ENCODE data around the gene SERPINA6.
"Not testable (repeated sequence)": the region's sequence is repeated elsewhere in the genome, so short reads cannot be mapped to it uniquely, and the experiment has no call there.

Gene SERPINA6, protein sequence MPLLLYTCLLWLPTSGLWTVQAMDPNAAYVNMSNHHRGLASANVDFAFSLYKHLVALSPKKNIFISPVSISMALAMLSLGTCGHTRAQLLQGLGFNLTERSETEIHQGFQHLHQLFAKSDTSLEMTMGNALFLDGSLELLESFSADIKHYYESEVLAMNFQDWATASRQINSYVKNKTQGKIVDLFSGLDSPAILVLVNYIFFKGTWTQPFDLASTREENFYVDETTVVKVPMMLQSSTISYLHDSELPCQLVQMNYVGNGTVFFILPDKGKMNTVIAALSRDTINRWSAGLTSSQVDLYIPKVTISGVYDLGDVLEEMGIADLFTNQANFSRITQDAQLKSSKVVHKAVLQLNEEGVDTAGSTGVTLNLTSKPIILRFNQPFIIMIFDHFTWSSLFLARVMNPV

DNA sequence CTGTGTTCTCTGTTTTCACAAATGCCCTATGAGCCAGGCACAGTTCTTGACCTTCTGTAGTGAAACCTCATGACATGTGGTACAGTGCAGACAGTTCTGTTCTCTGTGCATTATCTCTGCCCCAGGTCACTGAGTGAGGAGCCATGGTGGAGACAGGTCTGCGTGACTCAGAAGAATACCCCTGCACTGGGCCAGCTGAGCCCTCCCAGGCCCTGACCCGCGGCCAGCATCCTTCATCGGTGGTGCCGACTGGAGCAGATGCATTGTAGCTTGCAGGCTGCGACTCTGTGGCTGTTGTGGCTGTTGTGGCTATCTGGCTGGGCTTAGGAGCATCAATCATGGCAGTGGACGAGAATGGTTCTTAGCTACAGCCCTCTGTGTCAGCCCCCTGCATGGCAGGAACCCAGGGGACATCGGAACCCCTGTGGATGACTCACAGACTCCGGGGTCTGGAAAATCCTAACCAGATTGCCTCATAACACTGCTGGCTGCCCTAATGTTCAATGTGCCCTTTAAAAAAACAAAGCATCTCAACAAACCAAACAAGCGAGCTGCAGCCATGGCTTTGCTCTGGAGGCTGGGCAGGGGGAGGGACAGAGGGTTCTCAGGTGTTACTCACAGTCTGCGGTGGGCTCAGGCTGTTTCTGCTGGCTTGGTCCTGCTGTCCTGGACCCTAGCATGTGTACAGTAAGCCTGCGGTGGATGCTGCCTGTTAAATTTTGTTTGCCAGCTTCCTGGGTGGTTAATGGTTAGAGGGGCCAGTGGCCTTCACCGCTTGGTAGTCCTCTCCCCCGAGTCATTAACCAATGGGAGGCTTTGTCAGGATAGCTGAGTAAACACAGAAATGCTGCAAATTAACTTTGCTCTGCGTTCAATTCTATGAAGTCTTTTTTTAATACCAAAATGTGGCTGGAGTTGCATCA is at the start of gene SERPINA6:
SERPINA6 (minus strand) TSS at position 689 of the 923 bp plus-strand sequence. CDS start 8,688 bp downstream, outside the sequence.
- no peak for DNase-seq

DNA sequence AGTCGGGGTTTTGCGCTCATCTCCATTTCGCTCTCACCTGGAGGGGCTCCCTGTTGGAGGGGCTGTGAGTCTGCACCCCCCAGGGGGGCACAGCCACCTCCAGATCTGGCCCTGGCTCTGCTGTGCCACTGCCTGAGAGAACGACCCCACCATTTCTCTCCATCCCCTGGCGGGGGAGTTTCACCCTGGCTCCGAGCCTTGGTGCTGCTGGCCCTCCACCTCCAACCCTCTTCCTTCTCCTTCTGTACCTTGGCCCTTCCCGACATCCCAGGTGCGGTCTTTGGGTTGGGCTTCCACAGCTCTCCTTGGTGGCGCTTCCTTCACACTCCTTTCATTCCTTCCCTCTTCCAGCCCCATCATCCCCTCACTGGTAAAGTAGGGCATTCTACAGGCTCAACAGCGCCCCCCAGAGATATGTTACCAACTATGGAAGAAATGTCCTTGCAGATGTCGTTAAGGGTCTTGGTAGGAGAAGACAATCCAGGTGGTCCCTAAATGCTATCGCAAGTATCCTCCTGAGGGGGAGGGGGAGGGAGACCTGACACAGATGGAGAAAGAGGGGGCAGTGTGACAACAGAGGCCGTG is 49.0 kb upstream of the SERPINA6 start:
- no peak for DNase-seq

DNA sequence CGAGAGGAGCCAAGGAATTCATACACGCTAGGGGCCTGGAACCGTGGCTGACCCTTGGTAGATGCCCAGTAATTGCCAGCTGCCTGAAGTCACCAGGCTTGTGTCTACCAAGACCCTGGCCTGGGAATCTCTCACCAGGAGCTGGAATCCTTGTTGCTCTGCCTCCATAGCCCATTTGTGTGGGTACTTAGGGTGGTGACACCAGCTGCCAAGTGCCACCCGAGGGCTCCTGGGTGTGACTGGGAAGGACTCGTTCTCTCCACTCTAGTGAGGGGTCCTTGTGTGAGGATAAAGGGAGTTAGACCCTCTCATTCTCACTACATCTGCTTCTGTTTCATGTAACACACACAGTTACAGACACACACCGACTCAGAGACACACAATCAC is 47.4 kb upstream of the SERPINA6 start:
- DNase-seq, result no peak

DNA sequence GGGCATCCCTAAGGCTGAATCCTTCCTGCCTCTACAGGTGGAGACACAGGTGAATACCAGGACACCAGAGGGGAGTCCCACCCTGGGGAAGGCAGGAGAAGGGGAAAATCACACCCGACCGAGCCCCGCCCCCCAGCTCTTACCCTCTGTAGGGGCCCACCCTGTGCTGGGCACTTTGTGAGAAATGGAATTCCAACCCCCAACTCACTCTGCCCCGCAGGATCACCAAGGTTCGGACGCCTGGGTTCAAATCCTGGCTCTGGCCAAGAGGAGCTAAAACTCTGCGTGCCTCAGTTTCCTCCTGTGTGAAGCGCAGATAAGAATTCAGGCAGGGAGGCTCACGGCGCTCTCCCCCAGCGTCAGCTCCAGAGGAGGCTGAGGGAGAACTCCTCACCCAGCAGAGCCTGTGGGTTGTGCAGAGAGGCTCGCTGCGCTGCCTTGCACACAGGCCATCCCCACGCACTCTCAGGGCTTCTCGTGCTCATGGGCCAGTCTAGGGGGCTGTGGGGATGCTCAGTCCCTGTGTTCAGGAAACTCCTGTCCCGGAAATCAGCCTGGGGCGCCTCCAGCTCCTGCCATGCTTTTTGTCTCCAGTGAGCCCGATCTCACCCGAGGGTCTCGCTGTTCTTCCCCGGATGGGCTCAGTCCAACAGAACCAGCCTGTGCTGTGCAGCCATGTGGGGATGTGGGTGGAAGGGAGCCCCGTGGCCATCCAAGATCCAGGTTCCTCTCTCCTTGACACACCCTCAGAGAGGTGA is 46.8 kb upstream of the SERPINA6 start:
- not testable (repeated sequence) for DNase-seq

DNA sequence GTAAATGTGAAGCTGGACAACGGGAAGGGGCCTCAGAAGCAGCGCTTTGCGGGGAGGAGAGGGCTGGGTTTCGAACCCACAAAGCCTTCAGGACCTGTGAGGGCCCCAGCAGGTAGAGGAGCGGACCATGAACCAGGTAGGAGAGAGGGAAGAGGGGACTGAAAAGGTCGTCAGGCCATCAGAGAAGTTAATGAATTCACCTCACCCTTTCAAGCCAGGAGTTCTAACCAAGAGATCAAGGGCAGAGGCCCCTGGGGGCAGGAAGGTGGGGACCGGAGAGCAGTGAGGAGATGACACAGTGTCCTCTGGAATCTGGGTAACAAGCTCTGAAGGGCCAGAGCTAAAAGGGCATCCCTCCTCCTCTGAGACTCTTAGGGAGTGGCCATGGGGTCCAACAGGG is 45.8 kb upstream of the SERPINA6 start:
- no peak for DNase-seq

DNA sequence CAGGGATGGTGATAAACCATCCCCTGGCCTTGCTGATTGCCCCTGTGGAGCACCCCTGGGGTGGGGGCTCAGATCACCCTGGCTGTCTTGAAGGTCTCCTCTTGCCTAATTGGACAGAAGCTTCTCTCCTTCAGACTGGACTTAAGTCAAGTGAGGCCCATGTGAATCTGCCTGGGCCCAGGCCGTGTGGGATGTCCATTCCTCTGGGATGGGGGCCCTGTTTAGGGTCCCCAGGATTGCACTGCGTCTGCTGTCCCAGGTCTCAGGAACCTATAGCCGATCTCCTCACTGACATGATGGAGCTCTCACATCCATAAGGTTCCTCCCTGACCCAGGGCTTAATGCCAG is 45.1 kb upstream of the SERPINA6 start:
- DNase-seq, result no peak

DNA sequence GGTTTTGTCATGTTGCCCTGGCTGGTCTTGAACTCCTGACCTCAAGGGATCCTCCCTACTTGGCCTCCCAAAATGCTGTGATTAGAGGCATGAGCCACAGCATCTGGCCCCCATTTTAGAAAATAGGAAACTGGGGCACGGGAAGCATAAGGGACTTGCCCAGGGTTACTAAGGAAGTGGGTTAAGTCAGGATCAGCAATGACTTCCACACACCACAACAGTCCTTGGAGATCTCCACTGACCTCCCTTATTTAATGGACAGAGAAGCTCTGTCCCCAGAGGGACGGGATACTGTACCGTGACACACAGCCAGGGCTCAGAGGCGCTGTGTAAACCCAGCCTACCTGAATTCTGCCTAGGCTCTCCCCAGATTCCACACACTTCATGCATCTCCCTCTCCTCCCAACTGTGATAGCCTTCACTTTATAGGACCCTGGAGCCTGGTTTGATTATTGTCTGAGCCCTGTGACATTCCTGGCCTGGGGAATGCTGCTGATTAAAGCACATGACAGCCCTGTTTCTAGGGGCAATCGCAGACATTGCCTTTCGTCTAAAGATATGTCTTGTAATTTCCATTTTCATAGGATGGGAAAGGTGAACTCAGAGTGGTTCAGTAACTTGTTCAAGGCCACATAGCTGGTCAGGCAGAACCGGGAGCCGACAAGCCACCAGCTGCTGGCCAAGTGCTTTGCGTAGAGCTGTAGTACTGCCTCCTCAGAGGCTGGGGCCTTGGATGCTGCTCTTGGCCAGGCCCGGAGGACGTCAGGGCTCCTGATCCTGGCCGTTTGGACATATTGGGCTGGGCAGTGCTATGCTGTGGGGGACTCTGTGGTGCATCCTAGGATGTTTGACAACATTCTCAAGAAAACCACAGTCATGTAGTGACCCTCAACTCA is 44.5 kb upstream of the SERPINA6 start:
- no peak for DNase-seq

DNA sequence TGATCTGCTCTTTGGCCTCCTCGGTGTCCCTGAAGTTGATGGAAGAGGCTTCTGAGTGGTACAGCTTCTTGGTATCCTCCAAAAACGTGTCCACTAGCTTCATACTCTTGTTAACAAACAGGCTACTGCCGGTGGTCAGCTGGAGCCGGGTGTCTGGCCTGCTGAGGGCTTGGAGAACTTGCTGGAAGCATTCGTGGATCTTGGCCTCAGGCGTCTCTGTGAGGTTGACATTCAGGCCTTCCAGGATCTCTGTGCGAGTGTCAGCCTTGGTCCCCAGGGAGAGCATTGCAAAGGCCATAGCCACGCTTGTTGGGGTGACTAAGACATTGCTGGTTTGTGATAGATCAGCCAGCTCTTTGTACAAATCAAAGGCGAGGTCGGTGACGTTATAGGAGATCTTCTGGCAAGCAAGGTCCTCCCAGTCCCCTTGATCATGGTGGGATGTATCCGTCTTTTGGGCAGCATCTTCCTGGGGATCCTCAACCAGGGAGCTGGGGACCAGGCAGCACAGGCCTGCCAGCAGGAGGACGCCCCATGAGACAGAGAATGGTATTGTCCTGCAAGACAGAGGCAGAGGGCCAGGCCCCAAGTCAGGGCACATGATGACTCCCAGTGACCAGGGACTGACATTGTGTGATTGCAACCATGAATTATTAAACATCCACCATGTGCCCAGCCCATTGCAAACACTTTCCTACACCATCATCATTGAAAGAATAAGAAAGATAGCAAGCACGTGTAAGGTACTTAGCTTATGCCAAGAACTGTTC is 43.2 kb upstream of the SERPINA6 start, which contains the start of gene SERPINA2:
SERPINA2 (minus strand) TSS at position 553 of the 770 bp plus-strand sequence.
- no peak for DNase-seq

DNA sequence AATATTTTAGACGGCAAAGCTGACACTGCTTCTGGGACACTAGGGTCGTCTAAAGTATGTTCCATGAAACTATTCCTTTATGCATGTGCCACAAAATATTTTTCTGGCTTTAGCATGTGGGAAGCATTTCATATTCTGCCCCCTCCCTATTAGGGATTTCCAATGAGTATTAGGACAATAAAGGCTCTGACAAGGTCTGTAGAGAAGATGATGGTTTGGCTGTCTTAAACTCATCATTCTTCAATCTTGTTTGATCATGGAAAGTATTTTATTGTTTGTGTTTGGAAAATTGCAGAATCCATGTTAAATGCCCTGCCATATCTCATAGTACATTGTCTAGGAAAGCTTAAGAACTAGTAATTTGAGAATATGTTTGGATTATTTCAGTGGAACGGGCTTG is 42.5 kb upstream of the SERPINA6 start:
- DNase-seq, result no peak

DNA sequence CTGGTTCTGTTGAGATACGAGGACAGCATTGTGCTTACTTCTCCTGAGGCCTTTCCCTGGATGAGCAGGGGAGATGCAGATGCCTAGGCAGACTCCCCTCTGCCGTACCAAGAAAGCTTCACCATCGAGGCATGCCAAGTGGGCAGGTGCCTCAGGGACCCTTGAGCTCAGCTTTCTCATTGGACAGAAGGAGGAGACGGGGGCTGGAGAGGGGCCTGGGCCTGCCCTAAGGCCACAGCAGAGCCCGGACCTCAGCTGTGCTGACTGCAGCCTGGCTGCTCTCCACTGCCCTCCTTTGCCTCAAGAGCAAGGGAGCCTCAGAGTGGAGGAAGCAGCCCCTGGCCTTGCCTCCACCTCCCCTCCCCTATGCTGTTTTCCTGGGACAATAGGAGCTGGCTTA is 41.8 kb upstream of the SERPINA6 start:
- no peak for DNase-seq

DNA sequence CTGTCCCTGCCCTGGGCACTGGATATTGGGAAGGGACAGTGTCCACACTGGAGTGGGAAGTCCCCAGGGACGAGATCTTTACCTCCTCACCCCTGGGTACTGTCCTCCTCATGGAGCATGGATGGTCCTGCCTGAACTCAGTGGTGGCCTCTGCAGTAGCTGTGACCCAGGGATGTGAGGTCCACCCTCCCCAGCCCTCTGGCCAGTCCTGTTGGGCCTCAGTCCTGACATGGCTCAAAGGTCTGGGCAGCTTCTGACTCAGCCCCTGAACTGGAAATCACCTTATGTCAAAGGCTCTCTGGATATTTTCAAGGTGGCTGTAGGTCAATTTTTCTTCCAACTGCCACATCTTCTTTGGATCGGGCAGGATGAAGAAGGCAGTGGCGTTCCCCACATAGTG is 40.9 kb upstream of the SERPINA6 start:
- no peak for DNase-seq

DNA sequence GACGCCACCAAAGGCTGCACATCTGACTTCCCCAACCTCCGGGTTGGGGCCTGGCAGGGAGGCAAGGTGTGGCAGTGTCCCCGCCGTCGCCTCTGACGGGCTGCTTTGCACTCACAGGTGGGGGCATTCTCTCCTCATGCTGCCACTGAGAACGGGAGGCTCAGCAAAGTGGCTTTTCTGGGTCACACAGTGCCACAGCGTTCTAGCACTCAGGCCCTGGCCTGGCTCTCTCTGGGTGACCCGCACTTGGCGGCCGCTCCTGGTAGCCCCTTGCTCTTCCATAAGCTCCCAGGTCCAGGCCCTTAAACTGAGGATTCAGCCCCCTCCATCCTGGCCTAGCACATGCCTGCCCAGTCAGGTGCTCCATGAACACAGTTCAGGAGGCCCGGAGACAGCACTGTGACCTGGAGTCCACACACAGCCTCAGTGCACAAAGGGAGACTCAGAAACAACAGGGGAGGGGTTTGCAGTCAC is 40.1 kb upstream of the SERPINA6 start:
- DNase-seq, result no peak

DNA sequence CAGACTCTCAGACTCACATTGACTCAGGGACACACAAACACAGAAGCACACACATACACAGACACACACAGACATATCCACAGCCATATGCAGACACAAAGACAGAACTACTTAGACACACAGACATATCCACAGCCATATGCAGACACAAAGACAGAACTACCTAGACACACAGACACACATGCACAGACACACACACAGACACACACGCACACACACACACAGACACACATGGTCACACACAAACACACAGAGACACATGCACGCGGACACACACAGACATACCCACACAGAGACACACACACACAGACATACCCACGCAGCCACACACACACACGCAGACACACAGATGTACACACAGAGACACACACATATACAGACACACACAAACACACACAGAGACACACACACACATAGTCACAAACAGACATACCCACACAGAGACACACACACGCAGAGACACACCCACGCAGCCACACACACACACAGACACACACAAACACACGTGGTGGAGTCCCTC is 39.5 kb upstream of the SERPINA6 start:
- DNase-seq, result no peak

DNA sequence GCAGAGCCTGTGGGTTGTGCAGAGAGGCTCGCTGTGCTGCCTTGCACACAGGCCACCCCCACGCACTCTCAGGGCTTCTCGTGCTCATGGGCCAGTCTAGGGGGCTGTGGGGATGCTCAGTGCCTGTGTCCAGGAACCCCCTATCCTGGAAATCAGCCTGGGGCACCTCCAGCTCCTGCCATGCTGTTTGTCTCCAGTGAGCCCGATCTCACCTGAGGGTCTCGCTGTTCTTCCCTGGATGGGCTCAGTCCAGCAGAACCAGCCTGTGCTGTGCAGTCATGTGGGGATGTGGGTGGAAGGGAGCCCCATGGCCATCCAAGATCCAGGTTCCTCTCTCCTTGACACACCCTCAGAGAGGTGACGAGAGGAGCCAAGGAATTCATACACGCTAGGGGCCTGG is 38.5 kb upstream of the SERPINA6 start:
- DNase-seq, result no peak

DNA sequence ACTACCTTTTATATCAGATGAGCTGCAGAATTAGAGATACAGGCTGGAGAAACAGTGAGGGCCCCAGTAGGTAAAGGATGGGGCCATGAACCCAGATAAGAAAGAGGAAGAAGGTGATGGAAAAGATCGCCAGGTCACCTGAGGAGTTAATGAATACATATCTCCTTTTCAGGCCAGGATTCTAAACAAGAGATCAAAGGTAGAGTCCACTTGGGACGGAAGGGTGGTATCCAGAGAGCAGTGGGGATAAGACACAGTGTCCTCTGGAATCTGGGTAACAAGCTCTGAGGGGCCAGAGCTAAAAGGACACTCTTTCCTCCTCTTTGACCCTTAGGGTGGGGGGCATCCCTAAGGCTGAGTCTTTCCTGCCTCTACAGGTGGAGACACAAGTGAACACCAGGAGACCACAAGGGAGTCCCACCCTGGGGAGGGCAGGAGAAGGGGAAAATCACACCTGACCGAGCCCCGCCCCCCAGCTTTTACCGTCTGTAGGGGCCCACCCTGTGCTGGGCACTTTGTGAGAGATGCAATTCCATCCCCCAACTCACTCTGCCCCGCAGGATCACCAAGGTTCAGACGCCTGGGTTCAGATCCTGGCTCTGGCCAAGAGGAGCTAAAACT is 37.9 kb upstream of the SERPINA6 start:
- no peak for DNase-seq

DNA sequence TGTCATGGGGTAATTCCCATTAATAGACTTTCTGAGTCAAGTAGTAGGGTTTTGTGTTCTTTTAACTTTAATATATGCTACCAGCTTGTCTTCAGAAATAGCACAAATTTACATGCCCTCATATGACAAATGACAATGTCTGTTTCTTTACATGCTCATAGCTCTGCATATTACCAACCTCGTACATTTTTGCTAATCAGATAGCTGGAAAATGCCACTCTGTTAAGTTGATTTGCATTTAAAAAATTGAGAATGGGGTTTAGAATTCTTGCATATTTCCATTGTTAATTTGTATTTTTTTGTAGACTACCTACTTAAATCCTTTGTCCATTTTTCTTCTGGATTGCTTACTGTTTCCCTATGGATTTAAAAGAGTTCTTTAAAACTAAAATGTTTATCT is 34.0 kb upstream of the SERPINA6 start:
- no peak for DNase-seq

DNA sequence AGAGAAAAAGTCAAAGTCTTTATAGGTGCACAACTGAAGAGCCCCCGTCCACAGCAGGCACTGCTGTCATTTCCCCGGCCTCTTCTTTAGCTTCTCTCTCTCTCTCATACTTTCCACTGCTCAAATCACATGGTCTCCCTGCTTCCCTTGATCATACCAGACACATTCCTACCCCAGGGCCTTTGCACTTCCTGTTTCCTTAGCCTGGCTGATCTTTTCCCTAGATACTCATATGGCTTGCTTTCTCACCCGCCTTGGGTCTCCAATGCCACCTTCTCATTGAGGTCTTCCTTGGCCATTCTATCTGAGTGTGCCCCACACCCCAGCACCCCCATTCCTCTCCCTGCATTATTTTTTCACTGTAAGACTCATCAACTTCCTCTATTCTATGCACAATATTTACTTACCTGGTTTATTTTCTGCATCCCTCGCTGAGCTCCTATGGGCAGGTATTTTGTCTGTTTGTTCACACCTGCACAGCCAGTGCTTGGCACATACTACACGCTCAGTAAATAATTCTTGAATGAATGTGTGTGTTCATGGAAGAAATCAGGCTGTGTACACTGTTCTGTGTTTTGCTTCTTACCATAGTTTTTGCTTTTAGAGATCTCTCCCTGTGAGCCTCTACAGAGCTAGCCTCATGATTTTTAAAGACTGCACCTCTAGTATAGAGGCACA is 33.4 kb upstream of the SERPINA6 start:
- no peak for DNase-seq

DNA sequence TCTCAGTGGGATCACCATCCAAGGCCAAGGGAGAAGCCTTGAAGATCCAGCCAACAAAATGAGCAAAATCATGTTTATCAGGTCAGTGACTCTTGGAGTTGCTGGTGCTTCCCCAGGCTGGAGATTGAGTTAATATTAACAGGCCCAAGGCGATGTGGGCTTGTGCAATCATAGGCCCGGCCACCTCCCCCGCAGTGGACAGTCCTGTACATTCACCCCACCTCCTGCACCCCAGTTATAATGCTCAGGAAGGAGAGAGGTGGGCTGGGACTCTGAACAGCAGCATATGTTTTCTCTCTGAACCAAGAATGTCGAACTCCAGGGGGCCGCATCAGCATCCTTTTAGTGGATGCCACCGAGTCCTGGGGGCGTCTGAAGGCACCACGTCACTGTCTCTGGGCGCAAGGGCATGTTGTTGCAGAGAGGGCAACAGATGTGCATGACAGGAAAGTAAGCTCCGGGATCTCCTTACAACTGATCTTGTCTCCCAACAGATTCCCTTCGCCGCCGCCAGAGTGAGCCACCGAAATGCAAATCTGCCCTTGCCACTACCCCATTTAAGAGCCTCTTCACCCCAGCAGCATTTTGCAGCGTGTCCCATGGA is 32.2 kb upstream of the SERPINA6 start:
- peak; percentile 27 for DNase-seq

DNA sequence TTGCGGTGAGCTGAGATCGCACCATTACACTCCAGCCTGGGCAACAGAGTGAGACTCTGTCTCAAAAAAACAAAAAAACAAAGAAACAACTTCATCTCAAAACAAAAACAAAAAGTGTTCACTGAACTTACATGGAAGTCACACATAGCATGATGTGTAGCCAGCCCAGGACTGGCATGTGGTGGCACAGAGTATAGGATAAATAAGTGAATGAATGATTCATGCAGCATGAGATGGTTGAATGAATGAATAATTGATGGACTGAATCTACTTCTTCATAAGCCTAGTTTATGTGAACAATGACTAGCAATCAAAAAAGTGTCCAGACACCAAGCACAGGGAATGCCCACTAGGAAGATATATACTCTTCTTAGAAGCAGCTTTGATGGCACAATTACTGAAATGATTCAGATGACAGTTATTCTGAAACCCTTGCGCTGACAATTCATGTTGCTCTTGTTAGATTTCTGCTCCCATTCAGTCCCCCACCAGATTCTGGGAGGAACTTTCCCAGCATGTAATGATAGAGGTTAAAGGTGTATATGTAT is 31.6 kb upstream of the SERPINA6 start:
- DNase-seq, result no peak

All from NCI-H82 (cell line).